HG03159 (cell line): ENCODE data around the gene CAPN9.

Experiments used
- ATAC-seq: cut with Tn5 transposase; IDR thresholded peaks from one replicate; pipeline ENCODE4 v1.9.1; 2021; ENCODE audit warnings: mild to moderate bottlenecking, moderate library complexity; ENCODE audit not compliant: unreplicated experiment

Gene CAPN9

DNA sequence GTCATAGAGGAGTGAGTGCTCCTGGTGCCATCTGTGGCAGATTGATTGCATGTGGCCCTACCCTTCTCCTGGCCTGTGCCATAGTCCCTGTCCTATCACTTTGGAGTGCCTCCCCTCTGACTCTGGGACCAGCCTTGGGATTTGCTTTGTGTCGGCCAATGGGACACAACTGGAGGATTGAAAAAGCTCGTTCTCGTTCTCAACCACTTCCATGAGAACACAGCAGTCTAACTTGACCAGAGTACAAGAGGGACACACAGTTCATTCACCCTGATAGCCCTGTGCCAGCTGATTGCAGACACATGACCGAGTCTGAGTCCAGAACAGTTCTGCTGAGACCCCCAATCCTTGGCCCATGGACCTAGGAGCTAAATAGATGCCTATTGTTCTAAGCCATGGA, 73.4 kb downstream of the CAPN9 start:
- ATAC-seq, result no peak

DNA sequence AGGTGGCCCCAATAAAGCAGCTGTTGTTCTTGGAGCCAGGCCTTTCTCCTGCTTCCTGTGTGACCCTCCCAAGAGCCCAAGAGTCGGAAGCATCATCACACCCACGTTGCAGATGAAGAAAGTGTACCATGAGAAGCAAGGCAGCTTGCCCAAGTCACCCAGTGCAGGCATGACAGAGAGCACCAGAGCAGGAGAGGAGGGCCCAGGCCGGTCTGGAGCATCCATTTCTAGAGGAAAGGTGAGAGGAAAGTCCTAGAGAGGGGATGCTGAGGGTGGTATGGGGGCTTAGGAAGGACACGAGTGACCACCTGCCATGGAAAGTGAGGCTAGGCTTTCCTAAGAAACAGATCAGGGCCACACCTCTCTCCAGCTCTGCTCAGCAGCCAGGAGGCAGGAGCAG, 74.2 kb downstream of the CAPN9 start:
- ATAC-seq, result no peak

DNA sequence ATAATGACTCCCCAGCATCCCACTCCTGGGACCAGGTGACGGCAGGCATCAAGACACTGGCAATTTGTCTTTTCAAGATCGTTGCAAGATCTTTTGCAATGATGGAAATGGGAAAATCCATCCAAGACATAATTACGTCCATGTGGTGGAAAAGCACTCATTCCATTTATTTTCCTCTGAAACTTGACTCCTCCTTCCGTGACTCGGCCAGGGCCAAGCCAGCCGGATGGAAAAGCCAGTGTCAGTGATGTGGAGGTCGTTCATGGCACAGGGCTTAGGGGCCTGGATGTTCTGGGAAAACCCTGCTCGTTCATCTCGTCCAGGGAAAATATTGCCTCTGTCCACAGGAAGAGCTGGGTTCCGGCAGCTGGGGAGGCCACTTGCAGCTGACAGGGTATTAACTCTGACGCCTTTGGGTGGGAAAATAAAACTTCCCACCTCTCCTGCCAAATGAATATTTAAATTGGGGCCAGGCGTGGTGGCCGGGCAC, 74.9 kb downstream of the CAPN9 start:
- no peak for ATAC-seq

DNA sequence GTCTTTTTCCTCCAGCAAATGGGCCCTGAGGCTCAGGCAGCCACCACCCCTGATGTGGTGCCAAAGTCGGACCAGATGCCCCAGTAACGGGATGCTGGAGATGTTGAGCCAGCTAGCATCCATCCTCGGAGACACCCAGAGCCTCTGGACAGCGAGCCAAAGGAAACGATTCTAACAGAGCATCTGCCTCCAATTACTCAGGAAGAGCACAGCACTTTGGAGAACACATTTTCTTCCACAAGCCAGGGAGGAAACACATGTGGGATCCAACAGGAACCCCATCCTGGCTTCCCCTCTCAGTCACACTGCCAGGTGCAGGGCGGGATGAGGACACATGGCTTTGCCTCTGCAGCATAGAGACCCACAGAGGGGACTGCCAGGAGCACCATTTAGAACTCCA, 76.2 kb downstream of the CAPN9 start:
- no peak for ATAC-seq

- ATAC-seq, result no peak
Observed at GRCh38 chr1:230823931-230824381, 76.8 kb downstream of the CAPN9 start.

DNA sequence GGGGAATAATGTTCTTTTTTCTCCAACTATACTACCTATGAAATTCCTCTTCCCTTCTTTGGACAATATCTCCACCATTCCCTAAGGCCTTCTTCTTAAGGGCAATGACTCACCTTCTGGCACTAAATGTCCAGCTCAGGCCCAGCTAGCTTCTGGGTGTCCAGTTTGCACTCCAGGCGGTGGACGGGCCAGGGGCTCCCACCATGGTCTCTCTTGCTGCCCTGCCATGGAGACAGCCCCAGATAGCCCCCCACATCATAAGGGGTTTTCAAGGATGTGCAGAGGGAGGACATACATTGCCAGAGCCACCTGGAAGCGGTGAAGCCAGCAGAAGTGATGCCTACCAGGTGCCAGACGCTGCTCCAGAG, 77.3 kb downstream of the CAPN9 start:
- ATAC-seq, result no peak

DNA sequence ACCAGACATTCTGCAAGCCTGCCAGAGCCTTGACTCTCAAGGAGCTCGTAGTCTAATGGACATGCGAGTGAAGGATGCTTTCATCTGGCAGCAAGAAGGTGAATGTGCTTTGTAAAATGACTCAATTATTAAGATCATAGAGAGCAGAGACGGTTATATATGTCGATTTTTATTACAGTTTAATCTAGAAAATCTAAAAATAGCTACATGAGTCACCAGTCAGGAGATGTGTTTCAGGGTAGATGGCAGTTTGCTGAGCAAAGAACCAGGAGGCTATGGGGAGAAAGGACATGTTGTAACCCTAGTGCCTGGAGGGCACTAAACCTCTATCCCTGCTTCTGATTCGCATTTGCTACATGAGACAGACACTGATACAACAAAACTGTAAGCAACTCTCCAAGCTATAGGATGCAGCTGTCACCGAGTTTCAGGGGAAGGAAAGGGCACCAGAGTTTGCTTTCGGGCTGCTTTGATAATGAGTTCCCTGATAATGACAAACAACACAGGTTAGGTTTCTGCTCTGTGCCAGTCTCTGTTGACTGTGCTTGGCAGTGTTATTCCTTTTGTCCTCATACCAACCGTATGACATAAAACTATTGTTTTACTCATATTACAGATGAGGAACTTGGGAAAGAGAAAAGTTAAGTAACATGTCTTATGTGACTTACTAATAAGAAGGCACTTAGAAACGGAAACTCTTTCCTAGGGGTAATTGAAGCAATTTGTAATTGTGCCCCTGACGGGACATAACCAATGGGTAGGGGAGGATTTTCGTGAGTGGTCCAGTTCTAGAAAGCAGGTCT, 77.9 kb downstream of the CAPN9 start:
- no peak for ATAC-seq

DNA sequence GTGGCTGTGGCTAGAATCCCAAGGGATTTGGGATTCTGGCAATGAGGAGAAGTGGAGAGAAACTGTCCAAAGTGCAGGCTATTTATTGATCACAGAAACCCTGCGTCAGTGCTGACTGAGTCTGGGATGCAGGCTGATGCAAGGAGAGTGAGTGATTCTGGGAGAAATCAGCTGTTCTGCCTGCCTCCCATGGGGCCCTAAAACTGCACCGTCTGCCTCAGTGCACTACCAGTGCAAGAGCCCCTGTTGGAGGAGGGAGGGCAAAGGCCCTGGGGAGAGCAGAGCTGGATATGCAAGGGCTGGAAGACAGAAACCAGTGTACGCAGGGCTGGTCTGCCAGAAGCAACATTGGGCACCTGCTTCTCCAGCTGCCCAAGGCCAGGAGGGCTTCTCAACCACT, 78.6 kb downstream of the CAPN9 start:
- ATAC-seq, result no peak

DNA sequence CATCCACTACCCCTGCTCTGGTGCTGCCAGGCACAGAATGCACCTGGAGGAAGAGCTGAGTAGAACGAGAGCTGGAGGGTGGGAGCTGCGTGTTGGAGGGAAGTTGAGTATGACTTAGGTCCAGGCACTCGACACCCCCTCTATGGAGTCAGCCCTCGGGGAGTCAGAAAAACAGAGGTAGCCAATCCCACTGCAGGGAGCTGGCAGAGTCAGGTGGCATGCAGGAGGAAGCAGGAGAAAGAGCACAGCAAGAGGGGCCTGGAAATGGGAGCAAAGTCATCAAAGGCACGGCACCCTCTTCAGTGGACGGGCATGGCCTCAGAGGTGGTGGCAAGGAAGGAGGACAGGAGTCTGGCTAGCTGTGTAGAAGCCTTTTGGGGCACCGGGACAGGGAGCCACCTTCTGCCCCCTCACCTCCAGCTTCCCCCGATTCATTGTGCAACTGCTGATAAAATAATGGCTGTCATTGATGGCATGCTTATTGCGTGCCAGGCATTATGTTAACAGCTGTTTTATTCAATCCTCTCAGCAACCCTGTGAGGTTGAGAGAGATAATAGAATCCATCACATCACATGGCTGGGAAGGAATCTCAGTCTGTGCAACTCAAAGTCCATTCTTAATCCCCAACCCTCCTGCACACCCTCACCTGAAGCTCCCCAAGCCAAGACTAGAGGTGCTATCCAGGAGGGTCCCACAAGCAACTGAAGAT, 79.1 kb downstream of the CAPN9 start:
- ATAC-seq, result no peak

DNA sequence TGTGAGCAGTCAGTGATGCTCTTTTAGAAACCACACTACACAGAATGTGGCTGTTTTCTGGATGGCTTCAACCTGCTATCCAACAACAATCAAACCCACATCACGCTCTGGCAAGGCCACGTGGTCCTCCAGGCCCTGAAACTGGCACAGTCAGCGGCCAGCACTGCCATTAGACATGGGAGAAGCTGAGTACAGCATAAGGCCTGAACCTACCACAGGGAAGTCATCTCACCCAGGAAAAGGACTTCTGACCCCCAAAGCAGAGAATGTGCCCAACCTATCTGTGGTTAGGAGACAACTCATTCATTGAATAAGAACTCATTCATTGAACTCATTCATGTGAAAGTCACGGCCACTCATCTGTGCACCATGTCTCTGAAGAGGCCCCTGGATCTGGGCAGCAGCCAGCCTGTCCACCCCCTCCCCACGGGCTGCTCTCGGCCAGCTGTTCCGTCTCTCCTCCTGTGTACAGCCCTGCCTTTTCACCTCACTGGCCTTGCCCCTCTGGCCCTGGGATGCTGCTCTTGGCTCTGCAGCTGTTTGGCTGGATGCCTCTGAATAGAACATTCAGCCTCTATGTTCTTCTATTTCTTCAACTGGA, 80.0 kb downstream of the CAPN9 start:
- ATAC-seq, result no peak

DNA sequence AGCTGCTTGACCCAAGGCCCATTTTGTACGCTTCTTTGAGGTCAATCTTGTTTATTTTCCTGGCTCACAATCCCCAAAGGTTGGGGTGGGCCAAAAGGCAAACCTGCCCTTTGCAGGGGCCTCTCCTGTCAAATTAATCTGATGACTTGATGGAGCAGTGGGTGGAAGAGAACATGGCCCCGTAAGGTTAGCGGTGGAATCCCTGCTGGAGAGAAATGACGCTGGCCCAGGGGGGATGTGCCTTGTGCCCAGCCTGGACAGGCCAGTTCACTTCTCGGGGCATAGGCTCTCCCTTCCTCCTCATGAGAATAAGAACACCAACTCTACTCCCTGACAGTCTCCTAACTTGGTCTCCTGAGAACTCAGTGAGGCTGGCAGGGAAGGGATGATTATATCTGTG, 80.6 kb downstream of the CAPN9 start:
- no peak for ATAC-seq

- no peak for ATAC-seq
Observed at GRCh38 chr1:230828421-230828820, 81.2 kb downstream of the CAPN9 start.

DNA sequence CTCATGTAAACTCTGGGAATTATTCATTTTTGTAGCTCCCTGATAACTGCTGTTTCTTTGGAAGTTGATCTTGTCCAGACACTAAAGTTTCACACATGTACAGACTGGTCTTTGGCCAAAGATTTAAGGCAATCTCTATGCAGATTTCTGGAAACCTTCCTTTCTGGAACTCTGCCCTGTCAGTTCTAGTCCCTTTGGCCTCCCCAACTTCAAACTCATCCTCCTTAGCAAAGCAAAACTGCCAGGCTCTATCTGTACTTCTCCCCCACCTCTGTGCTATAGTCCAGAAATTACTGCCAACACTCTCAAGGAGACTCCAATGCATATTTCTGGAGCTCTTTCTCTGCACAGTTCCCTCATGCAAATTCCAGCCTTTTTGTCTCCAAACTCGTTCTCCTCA, 84.6 kb downstream of the CAPN9 start:
- no peak for ATAC-seq

DNA sequence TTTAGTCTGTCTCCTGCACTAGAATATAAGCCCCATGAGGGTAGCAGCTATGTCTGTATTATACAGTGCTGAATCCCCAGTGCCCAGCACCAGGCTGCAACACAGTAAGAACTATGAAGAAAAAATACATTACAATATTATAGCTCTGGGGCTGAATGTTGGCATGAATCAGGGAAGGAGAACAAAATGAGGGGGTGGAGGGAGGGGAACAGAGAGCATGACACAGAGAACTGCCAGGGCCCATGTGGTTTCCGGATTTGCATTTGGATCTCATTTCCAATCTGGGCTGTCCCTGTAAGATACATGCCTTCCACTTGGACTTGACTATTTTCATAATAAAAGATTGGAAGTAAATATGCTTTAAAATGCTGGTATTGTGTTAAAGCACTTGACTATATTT, 85.3 kb downstream of the CAPN9 start:
- ATAC-seq, result no peak

DNA sequence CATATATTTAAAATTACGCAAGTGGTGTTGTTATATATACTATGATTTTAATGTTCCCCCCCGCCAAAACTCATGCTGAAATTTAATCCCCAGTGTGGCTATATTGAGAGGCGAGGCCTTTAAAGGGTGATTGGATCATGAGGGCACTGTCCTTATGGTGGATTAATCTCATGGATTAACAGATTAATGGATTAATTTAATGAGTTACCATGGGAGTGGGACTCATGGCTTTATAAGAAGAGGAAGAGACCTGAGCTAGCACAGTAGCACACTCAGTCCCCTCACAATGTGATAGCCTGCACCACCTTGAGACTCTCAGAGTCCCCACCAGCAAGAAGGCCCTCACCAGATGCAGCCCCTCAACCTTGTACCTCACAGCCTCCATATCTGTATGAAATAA, 86.3 kb downstream of the CAPN9 start:
- no peak for ATAC-seq

DNA sequence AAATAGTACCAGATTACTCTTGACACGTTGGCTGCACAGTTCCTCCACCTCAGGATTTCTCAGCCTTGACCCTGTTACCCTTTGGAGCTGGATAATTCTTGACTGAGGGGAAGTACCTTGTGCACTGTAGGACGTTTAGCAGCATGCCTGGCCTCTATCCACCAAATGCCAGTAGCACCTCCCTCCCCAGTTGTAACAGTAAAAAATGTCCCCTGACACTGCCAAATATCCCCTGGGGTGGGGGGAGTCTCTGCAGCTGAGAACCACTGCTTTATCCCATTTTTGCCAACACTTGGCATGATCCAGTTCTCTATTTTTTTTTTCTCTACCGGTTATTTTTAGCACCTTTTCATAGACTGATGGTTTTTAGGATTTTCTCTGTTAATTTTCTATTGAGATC, 87.1 kb downstream of the CAPN9 start:
- ATAC-seq, result no peak

GRCh38 chr1:230836347-230836746, 89.2 kb downstream of the CAPN9 start:
- ATAC-seq, result no peak

DNA sequence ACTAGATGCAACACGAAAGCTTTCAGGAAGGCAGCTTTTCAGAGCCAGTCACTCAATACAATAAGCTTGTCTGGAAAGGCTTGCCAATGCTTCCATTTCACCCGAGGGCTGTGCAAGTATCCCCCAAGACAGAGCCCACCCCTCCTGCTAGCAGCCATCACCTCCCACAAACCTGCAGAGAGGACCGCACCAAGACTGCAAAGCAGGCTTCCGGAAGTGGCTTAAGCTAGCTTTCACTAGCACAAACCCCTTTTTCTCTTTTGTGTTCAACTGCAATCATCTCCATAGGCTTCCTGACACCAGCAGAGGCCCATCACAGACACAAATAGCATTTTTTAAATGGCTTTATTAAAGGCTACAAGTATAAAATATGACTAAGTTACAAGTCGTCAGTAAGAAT, 89.6 kb downstream of the CAPN9 start:
- no peak for ATAC-seq

GRCh38 chr1:230839173-230839572, 92.0 kb downstream of the CAPN9 start:
- no peak for ATAC-seq

- no peak for ATAC-seq
Observed at GRCh38 chr1:230842801-230843200, 95.6 kb downstream of the CAPN9 start.

DNA sequence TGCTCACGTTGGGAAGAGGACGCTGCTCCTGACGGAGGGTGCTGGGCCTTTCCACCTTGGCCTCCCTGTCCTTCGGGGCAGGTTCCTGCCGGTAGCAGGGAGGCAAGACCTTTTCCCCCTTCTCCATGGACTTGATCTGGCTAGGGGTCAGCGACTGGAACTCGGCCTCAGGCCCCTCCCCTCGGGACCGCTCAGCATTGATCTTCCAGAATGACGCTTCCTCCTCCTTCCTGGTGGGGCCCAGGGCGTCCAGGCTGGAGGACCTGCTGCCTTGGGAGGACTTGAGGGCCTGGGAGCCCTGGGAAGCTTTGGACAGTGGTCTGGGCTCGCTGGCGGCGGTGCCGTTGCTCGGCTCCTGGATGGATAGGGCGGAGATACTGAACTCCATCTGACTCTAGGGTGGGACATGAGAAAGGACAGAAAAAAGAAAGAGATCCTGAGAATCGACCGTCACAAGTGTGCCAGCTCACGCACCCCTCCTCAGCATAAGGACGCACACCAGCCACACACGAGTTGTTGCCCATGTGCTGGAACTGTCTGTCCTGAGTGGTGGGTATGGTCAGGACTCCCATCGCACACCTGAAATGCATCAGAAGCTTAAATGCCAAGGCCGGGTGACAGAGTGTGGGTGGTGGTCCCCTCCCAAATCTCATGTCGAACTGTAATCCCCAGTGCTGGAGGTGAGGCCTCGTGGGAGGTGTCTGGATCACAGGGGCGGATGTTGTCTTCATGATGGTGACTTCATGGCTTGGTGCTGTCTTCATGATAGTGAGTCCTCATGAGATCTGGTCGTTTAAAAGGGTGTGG, 96.5 kb downstream of the CAPN9 start:
- no peak for ATAC-seq
